ENCODE data around the gene UBXN1.

DNA sequence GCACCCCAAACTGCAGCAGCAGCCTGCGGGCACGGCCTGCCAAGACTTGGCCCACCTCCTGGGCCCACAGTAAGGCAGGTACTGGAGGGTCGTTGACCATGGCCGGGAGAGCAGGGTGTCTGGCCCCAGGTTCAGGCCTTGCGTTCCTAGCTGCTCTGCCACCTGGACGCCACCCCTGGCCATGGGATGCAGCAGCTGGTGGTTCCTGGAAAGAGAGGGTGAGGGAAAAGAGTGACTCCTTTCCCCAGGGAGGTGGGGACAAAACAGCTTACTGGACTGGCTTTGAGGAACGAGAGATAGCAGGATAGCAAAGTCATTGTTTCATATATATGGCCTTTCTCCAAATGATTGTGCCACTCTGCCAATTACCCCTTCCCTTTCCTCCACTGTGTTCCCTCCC is 26.5 kb upstream of the UBXN1 start:
- TF ChIP-seq, protein P1, sequence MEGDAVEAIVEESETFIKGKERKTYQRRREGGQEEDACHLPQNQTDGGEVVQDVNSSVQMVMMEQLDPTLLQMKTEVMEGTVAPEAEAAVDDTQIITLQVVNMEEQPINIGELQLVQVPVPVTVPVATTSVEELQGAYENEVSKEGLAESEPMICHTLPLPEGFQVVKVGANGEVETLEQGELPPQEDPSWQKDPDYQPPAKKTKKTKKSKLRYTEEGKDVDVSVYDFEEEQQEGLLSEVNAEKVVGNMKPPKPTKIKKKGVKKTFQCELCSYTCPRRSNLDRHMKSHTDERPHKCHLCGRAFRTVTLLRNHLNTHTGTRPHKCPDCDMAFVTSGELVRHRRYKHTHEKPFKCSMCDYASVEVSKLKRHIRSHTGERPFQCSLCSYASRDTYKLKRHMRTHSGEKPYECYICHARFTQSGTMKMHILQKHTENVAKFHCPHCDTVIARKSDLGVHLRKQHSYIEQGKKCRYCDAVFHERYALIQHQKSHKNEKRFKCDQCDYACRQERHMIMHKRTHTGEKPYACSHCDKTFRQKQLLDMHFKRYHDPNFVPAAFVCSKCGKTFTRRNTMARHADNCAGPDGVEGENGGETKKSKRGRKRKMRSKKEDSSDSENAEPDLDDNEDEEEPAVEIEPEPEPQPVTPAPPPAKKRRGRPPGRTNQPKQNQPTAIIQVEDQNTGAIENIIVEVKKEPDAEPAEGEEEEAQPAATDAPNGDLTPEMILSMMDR (conservative IDR thresholded peaks at IDR 0.05; ENCODE audit: low read length) = no peak
- no peak for TF ChIP-seq EZH2phosphoT487 (IDR thresholded peaks at IDR 0.05; ENCODE audit: borderline replicate concordance, low read depth, low read length)
